AG09309 (cell line): ENCODE results near the gene HOXC12.

Experiments used
- DNase-seq: peaks from one replicate; pipeline ENCODE4 v3.0.0-alpha.2; 2010; ENCODE audit warnings: low read depth
- H3K4me3 ChIP-seq: 2 replicates; pipeline ENCODE4 v1.5.1; 2011; ENCODE audit warnings: mild to moderate bottlenecking, low read depth, low read length, moderate library complexity; ENCODE audit not compliant: control insufficient read depth
- TF ChIP-seq, protein P1 (sequence below): IDR thresholded peaks from 2 replicates; pipeline ENCODE4 v1.5.1; 2011; ENCODE audit warnings: mild to moderate bottlenecking, low read depth, low read length, inconsistent platforms; ENCODE audit not compliant: insufficient read depth, control insufficient read depth; ENCODE audit errors: missing control alignments

Gene HOXC12

DNA sequence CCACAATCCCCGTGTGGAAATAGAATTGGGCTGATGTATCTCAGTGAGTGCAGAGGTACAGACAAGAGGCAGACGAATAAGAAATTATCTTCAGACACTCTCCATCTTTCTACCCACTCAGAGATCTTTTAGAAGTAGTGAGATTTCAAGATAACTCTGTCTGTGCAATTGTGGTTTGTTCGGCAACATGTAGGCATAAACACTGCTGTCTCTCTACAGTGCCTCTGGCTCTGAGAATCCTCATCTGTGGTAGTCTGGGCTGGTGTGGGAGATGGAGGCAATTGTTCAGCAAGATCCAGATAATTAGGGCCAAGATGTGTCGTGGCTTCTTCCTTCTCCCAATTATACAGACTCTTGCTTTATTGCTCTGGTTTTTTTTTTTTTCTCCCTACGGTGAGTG lies 13.0 kb upstream of the HOXC12 start:
- TF ChIP-seq, protein P1, sequence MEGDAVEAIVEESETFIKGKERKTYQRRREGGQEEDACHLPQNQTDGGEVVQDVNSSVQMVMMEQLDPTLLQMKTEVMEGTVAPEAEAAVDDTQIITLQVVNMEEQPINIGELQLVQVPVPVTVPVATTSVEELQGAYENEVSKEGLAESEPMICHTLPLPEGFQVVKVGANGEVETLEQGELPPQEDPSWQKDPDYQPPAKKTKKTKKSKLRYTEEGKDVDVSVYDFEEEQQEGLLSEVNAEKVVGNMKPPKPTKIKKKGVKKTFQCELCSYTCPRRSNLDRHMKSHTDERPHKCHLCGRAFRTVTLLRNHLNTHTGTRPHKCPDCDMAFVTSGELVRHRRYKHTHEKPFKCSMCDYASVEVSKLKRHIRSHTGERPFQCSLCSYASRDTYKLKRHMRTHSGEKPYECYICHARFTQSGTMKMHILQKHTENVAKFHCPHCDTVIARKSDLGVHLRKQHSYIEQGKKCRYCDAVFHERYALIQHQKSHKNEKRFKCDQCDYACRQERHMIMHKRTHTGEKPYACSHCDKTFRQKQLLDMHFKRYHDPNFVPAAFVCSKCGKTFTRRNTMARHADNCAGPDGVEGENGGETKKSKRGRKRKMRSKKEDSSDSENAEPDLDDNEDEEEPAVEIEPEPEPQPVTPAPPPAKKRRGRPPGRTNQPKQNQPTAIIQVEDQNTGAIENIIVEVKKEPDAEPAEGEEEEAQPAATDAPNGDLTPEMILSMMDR: no peak
- H3K4me3 ChIP-seq: no peak overlapping the region
- no peak for DNase-seq

GRCh38 chr12:53942467-53942997 lies 12.2 kb upstream of the HOXC12 start:
- TF ChIP-seq, protein P1: no peak
- H3K4me3 ChIP-seq: no peak overlapping the region
- DNase-seq: no peak

DNA sequence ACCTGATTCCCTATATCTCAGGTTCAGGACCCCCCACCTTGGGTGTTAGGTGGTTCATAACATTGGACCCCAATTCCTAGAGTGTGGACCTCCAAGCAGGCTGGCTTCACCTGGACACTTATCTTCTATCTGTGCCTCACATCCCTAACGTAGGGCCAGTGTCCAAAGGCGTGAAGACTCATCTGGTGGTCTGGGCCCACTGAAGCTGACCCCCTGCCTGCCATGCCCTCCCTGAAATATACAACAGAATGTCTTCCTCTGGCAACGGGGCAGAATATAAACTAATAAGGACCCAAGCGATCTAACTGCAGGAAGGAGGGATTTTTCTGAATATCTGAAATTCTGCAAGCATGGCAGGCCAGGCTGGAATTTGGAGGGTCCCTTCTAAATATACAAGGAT lies 10.5 kb upstream of the HOXC12 start:
- TF ChIP-seq, protein P1: no peak
- no peak for DNase-seq
- H3K4me3 ChIP-seq: no peak overlapping the region

GRCh38 chr12:53944907-53945847 lies 9.5 kb upstream of the HOXC12 start:
- no peak for DNase-seq
- TF ChIP-seq, protein P1: no peak
- no peak overlapping the region for H3K4me3 ChIP-seq

GRCh38 chr12:53947743-53948142 lies 7.0 kb upstream of the HOXC12 start:
- no peak for DNase-seq
- TF ChIP-seq, protein P1: no peak
- H3K4me3 ChIP-seq: no peak overlapping the region

DNA sequence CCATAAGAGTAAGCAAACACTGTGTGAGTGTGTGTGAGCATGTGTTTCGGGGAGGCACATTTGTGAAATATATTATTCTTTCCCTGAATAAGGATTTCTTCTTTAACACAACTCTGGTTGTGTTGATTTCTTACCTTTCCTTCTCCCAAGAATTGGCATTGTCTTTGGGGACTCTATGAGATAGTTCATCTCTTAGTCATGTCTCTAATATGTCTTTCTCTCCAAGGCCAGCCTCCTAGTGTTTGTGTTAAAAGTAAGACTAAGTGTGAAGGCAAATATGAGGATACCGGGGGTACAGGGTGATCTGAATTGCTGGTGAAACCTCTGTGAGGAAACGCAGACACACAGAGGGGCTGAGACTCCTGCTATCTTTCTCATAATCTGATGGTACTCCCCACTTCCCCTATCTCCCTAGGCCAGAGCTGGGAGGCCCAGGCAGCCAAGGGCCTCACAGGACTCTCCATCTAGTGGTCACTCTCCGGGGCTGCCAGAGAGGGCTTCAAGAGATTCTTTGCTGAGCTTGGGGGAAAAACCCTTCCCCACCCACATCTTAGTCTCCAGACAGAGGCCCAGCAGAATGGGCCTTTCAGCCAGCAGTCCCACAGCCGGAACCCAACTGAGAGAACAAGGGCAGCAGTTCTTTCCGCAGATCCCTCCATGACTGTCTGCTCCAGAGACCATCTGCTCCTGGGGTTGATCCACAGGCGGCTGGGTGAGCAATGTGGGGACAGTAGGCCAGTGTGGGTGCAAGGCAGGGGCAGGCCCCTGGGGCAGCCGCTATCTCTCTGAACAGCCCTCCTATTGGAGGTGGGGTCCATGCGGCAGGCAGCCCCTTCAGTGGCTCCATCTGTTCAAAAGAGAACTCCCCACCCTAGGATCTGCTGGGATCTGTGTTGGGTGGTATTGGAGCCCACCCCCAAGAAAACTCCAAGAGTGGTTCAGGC lies 5.8 kb upstream of the HOXC12 start:
- no peak for DNase-seq
- H3K4me3 ChIP-seq: no peak overlapping the region
- TF ChIP-seq, protein P1: no peak
